ENCODE results near the gene PHF21B.

PHF21B gene

GRCh38 chr22:44950806-44951509 is 58.8 kb downstream of the PHF21B start:
- no peaks in the 10 kb centered on the region for H3K9me3 ChIP-seq (ENCODE audit: control insufficient read depth, insufficient read depth, low read depth, low read length)
- no peaks in the 10 kb centered on the region for H3K4me1 ChIP-seq (ENCODE audit: control insufficient read depth, insufficient read depth, low read length)
- no peaks in the 10 kb centered on the region for H3K36me3 ChIP-seq (ENCODE audit: control insufficient read depth in 2 of 2, insufficient read depth in 1 of 2, low read length in 2 of 2)
- H3K4me3 ChIP-seq (ENCODE audit: low read depth, low read length) = no peak overlapping the region
- ChIA-PET POLR2A (no interaction called here), CTCF (no interaction called here)
- no peak overlapping the region for H3K27ac ChIP-seq (ENCODE audit: extremely low read depth, low read depth, low read length)
- TF ChIP-seq ZBTB20 (tag by site-specific recombination; IDR thresholded peaks at IDR 0.05) = no peak
- no peak for TF ChIP-seq ZNF433 (tag by site-specific recombination; IDR thresholded peaks at IDR 0.05; ENCODE audit: low read depth)
- peak; percentile 99 for TF ChIP-seq ZNF610 (tag by site-specific recombination; IDR thresholded peaks at IDR 0.05; ENCODE audit: borderline replicate concordance)
- TF ChIP-seq ZNF777 (tag by site-specific recombination; IDR thresholded peaks at IDR 0.05; ENCODE audit: borderline replicate concordance) = no peak

GRCh38 chr22:44947846-44948245 is 62.0 kb downstream of the PHF21B start:
- ChIA-PET POLR2A (no interaction called here), CTCF (no interaction called here)
- TF ChIP-seq TSHZ1 (tag by site-specific recombination; IDR thresholded peaks at IDR 0.05; ENCODE audit: borderline replicate concordance) = no peak
- TF ChIP-seq ZNF23 (tag by site-specific recombination; IDR thresholded peaks at IDR 0.05; ENCODE audit: borderline replicate concordance) = no peak
- TF ChIP-seq ZNF692 (tag by site-specific recombination; IDR thresholded peaks at IDR 0.05) = no peak
- H3K4me1 ChIP-seq (ENCODE audit: control insufficient read depth, insufficient read depth, low read length) = no peaks in the 10 kb centered on the region
- H3K4me3 ChIP-seq (ENCODE audit: low read depth, low read length) = no peak overlapping the region
- no peak overlapping the region for H3K27ac ChIP-seq (ENCODE audit: extremely low read depth, low read depth, low read length)
- no peaks in the 10 kb centered on the region for H3K9me3 ChIP-seq (ENCODE audit: control insufficient read depth, insufficient read depth, low read depth, low read length)
- no peaks in the 10 kb centered on the region for H3K36me3 ChIP-seq (ENCODE audit: control insufficient read depth in 2 of 2, insufficient read depth in 1 of 2, low read length in 2 of 2)

GRCh38 chr22:44947049-44947448 is 62.8 kb downstream of the PHF21B start:
- Histone ChIP-seq H3K9me3 (ENCODE audit: control insufficient read depth, insufficient read depth, low read depth, low read length) (no peaks in the 10 kb centered on the region), H3K36me3 (ENCODE audit: control insufficient read depth in 2 of 2, insufficient read depth in 1 of 2, low read length in 2 of 2) (no peaks in the 10 kb centered on the region), H3K4me1 (ENCODE audit: control insufficient read depth, insufficient read depth, low read length) (no peaks in the 10 kb centered on the region), H3K4me3 (ENCODE audit: low read depth, low read length) (no peak overlapping the region), H3K27ac (ENCODE audit: extremely low read depth, low read depth, low read length) (no peak overlapping the region)
- POLR2A ChIA-PET = no interaction called here
- CTCF ChIA-PET = no interaction called here
- TF ChIP-seq ZFHX2 (tag by site-specific recombination; conservative IDR thresholded peaks at IDR 0.05) (no peak), ZBTB6 (tag by site-specific recombination; IDR thresholded peaks at IDR 0.05) (no peak), ZNF792 (tag by site-specific recombination; IDR thresholded peaks at IDR 0.05) (no peak), ZBTB48 (tag by site-specific recombination; IDR thresholded peaks at IDR 0.05) (no peak), ZFP3 (tag by site-specific recombination; IDR thresholded peaks at IDR 0.05; ENCODE audit: low read depth) (no peak), ZNF521 (tag by site-specific recombination; IDR thresholded peaks at IDR 0.05) (no peak), ZNF623 (tag by site-specific recombination; IDR thresholded peaks at IDR 0.05) (no peak), ZNF138 (tag by site-specific recombination; IDR thresholded peaks at IDR 0.05; ENCODE audit: borderline replicate concordance) (no peak)

All from HEK293 (cell line).